H9 (cell line): Measurements from ENCODE around the gene CD163L1. TPM values are rescaled to one million over a fixed set of nuclear protein-coding genes. Genes with fewer than 3 reads are reported as not detected.
"Not testable (repeated sequence)": the region's sequence is repeated elsewhere in the genome, so short reads cannot be mapped to it uniquely, and the experiment has no call there.

Experiments used
- DNase-seq: peaks from one replicate; pipeline ENCODE4 v3.0.0-alpha.2; 2017
- H2AFZ ChIP-seq: one replicate; pipeline ENCODE4 v1.6.1; 2013; ENCODE audit warnings: mild to moderate bottlenecking, low read length, control low read depth, moderate library complexity
- H2AK5ac ChIP-seq: 2 replicates; pipeline ENCODE4 v1.6.1; 2013; ENCODE audit warnings: low read length, control low read depth, mixed read lengths; ENCODE audit not compliant: insufficient read length
- H2BK120ac ChIP-seq: one replicate; pipeline ENCODE4 v1.6.1; 2013; ENCODE audit warnings: low read depth, mild to moderate bottlenecking, low read length, control low read depth, inconsistent platforms; ENCODE audit not compliant: poor library complexity, severe bottlenecking
- H2BK12ac ChIP-seq: 2 replicates; pipeline ENCODE4 v1.6.1; 2013; ENCODE audit warnings: low read length, control low read depth, mixed read lengths, low read depth; ENCODE audit not compliant: insufficient read length
- H2BK15ac ChIP-seq: 2 replicates; pipeline ENCODE4 v1.6.1; 2013; ENCODE audit warnings: low read depth, low read length, control low read depth
- H2BK20ac ChIP-seq: one replicate; pipeline ENCODE4 v1.6.1; 2013; ENCODE audit warnings: low read depth, mild to moderate bottlenecking, low read length, control low read depth, inconsistent platforms; ENCODE audit not compliant: poor library complexity, severe bottlenecking
- H2BK5ac ChIP-seq: 2 replicates; pipeline ENCODE4 v1.6.1; 2013; ENCODE audit warnings: low read length, control low read depth, mixed read lengths; ENCODE audit not compliant: insufficient read length
- H3K14ac ChIP-seq: 2 replicates; pipeline ENCODE4 v1.6.1; 2013; ENCODE audit warnings: low read length, control low read depth; ENCODE audit not compliant: insufficient read depth
- H3K18ac ChIP-seq: 2 replicates; pipeline ENCODE4 v1.6.1; 2013; ENCODE audit warnings: low read depth, mild to moderate bottlenecking, mixed read lengths, low read length, control low read depth; ENCODE audit not compliant: insufficient read length
- H3K23ac ChIP-seq: 2 replicates; pipeline ENCODE4 v1.6.1; 2013; ENCODE audit warnings: low read length, control low read depth, mixed read lengths, low read depth; ENCODE audit not compliant: insufficient read length
- H3K23me2 ChIP-seq: 2 replicates; pipeline ENCODE4 v1.6.1; 2013; ENCODE audit warnings: low read depth, mild to moderate bottlenecking, mixed read lengths, low read length, control low read depth; ENCODE audit not compliant: insufficient read length, poor library complexity, severe bottlenecking
- H3K27ac ChIP-seq: 2 replicates; pipeline ENCODE4 v1.5.1; 2013; ENCODE audit warnings: low read length, control low read depth, mixed read lengths, low read depth; ENCODE audit not compliant: insufficient read length
- H3K27me3 ChIP-seq: 2 replicates; pipeline ENCODE4 v1.6.1; 2013; ENCODE audit warnings: low read length, control low read depth, inconsistent platforms; ENCODE audit not compliant: insufficient read depth
- H3K4ac ChIP-seq: 2 replicates; pipeline ENCODE4 v1.6.1; 2013; ENCODE audit warnings: low read depth, mild to moderate bottlenecking, control low read depth, inconsistent platforms, low read length, moderate library complexity
- H3K4me1 ChIP-seq: 2 replicates; pipeline ENCODE4 v1.6.1; 2013; ENCODE audit warnings: low read length, control low read depth, inconsistent platforms; ENCODE audit not compliant: insufficient read depth
- H3K4me2 ChIP-seq: 2 replicates; pipeline ENCODE4 v1.6.1; 2013; ENCODE audit warnings: low read length, control low read depth, mixed read lengths; ENCODE audit not compliant: insufficient read length, insufficient read depth
- H3K56ac ChIP-seq: 2 replicates; pipeline ENCODE4 v1.6.1; 2013; ENCODE audit warnings: low read depth, mild to moderate bottlenecking, mixed read lengths, low read length, control low read depth; ENCODE audit not compliant: insufficient read length
- H3K79me1 ChIP-seq: 2 replicates; pipeline ENCODE4 v1.6.1; 2013; ENCODE audit warnings: low read depth, mild to moderate bottlenecking, moderate library complexity, low read length, control low read depth, inconsistent platforms; ENCODE audit not compliant: insufficient read depth, poor library complexity, severe bottlenecking
- H3K79me2 ChIP-seq: 2 replicates; pipeline ENCODE4 v1.6.1; 2013; ENCODE audit warnings: low read length, control low read depth, inconsistent platforms; ENCODE audit not compliant: insufficient read depth
- H3K9ac ChIP-seq: 2 replicates; pipeline ENCODE4 v1.6.1; 2013; ENCODE audit warnings: low read length, control low read depth, mixed read lengths; ENCODE audit not compliant: insufficient read length; ENCODE audit errors: extremely low read depth
- H3K9me3 ChIP-seq: one replicate; pipeline ENCODE4 v1.6.1; 2013; ENCODE audit warnings: low read depth, low read length, inconsistent platforms; ENCODE audit not compliant: control insufficient read depth
- H3T11ph ChIP-seq: one replicate; pipeline ENCODE4 v1.6.1; 2013; ENCODE audit warnings: mild to moderate bottlenecking, low read length, control low read depth, inconsistent platforms
- H4K20me1 ChIP-seq: one replicate; pipeline ENCODE4 v1.6.1; 2013; ENCODE audit not compliant: control insufficient read depth, insufficient read length, insufficient read depth
- H4K5ac ChIP-seq: 2 replicates; pipeline ENCODE4 v1.6.1; 2013; ENCODE audit warnings: low read depth, mild to moderate bottlenecking, mixed read lengths, low read length, control low read depth; ENCODE audit not compliant: insufficient read length
- H4K8ac ChIP-seq: replicated peaks from 2 replicates; pipeline ENCODE4 v1.6.1; 2013; ENCODE audit warnings: low read length, control low read depth, mixed read lengths, low read depth; ENCODE audit not compliant: insufficient read length
- H4K91ac ChIP-seq: 2 replicates; pipeline ENCODE4 v1.6.1; 2013; ENCODE audit warnings: low read depth, mild to moderate bottlenecking, moderate library complexity, mixed read lengths, low read length, control low read depth; ENCODE audit not compliant: insufficient read length
- H3K27ac Mint-ChIP-seq, 3 experiments: 2 replicates in 2 of 3; 3 replicates in 1 of 3; pipeline ENCODE4 v1.8.0; 2020 to 2021; ENCODE audit warnings: mixed read lengths in 3 of 3, mild to moderate bottlenecking in 1 of 3, moderate library complexity in 1 of 3
- H3K27me3 Mint-ChIP-seq: 2 replicates; pipeline ENCODE4 v1.8.0; 2021; ENCODE audit warnings: low read depth, mild to moderate bottlenecking, moderate library complexity, mixed read lengths
- H3K36me3 Mint-ChIP-seq, 3 experiments: 2 replicates in 2 of 3; 3 replicates in 1 of 3; pipeline ENCODE4 v1.8.0; 2020 to 2021; ENCODE audit warnings: low read depth in 3 of 3, mixed read lengths in 3 of 3; ENCODE audit not compliant: insufficient read depth in 1 of 3
- H3K4me1 Mint-ChIP-seq, 2 experiments: 2 replicates each; pipeline ENCODE4 v1.8.0; 2020; ENCODE audit warnings: mixed read lengths in 2 of 2
- H3K4me3 Mint-ChIP-seq, 2 experiments: 2 replicates in 1 of 2; 3 replicates in 1 of 2; pipeline ENCODE4 v1.8.0; 2020 to 2021; ENCODE audit warnings: mild to moderate bottlenecking in 2 of 2, mixed read lengths in 2 of 2, moderate library complexity in 1 of 2
- H3K9me3 Mint-ChIP-seq, 2 experiments: 2 replicates in 1 of 2; 3 replicates in 1 of 2; pipeline ENCODE4 v1.8.0; 2020; ENCODE audit warnings: mild to moderate bottlenecking in 2 of 2, mixed read lengths in 2 of 2, moderate library complexity in 1 of 2
- CTCF ChIP-seq: fragments of 200-600 bp; sonication (generic); conservative IDR thresholded peaks from 3 replicates; pipeline ENCODE4 v1.8.0; 2021; ENCODE audit warnings: antibody characterized with exemption, mild to moderate bottlenecking
- WGBS: extraction: QIAGEN DNeasy Blood & Tissue Kit; methylation state at CpG from one replicate; pipeline ENCODE4 v1.1.7; 2013; ENCODE audit warnings: missing lambda C conversion rate, low lambda C conversion rate, mixed read lengths; ENCODE audit not compliant: insufficient read length; ENCODE audit errors: extremely low coverage; 5-methylcytosine and 5-hydroxymethylcytosine counted together
- total RNA-seq: library from RNA; stranded (reverse); gene quantifications from 2 replicates; pipeline ENCODE4 v1.2.1, GENCODE V29; 2021

CD163L1 gene
- total RNA-seq, 1 experiment from 2014 or later = 0.39 TPM

- Histone ChIP-seq H3T11ph (no peak overlapping the region), H2BK120ac (no peak overlapping the region), H3K18ac (no peak overlapping the region), H3K14ac (no peak overlapping the region), H3K23ac (no peak overlapping the region), H4K91ac (no peak overlapping the region), H3K27me3 (no peaks in the 10 kb centered on the region), H4K20me1 (no peaks in the 10 kb centered on the region), H3K9ac (no peak overlapping the region), H2AFZ (no peak overlapping the region), H3K4me1 (no peaks in the 10 kb centered on the region), H2BK12ac (no peak overlapping the region), H4K8ac (no peak overlapping the region), H3K4ac (no peak overlapping the region), H4K5ac (no peak overlapping the region), H3K79me2 (no peaks in the 10 kb centered on the region), H3K23me2 (no peaks in the 10 kb centered on the region), H3K79me1 (no peaks in the 10 kb centered on the region), H2BK20ac (no peak overlapping the region), H3K27ac (no peak overlapping the region), H3K4me2 (no peak overlapping the region), H2BK5ac (no peak overlapping the region), H3K9me3 (peaks cover 6% of the 10 kb centered on the region), H2AK5ac (no peak overlapping the region), H2BK15ac (no peak overlapping the region), H3K56ac (no peak overlapping the region)
- no peak for DNase-seq
- no peak overlapping the region for H3K27ac Mint-ChIP-seq
- H3K9me3 Mint-ChIP-seq = peaks cover 18 to 28% of the 10 kb centered on the region in 2 experiments; a peak in 4 of 5 replicates
- no peaks in the 10 kb centered on the region for H3K27me3 Mint-ChIP-seq
- H3K36me3 Mint-ChIP-seq = peaks cover 13 to 26% (median 22%) of the 10 kb centered on the region in 3 experiments
- H3K4me1 Mint-ChIP-seq = no peaks in the 10 kb centered on the region
- no CpG with 5 or more reads among the region's 1 CpG for WGBS
- TF ChIP-seq CTCF = no peak
- no peak overlapping the region for H3K4me3 Mint-ChIP-seq
Measured at GRCh38 chr12:7339675-7340074, 104.3 kb downstream of the CD163L1 start.

- Mint-ChIP-seq H3K9me3 (peaks cover 15 to 19% of the 10 kb centered on the region in 2 experiments), H3K4me3 (peak overlapping the region in 1 of 2 experiments; percentile 18; a peak in 1 of 5 replicates), H3K36me3 (peaks cover 7 to 16% (median 9%) of the 10 kb centered on the region in 3 experiments; a peak in 6 of 7 replicates)
- not testable (repeated sequence) for H3K4ac ChIP-seq, H3K27me3 ChIP-seq, H4K5ac ChIP-seq, H4K8ac ChIP-seq, H3K9ac ChIP-seq, H3K27ac Mint-ChIP-seq, H3K4me1 Mint-ChIP-seq, H2BK20ac ChIP-seq, H3K79me1 ChIP-seq, H3K23ac ChIP-seq, H2BK15ac ChIP-seq, DNase-seq, H3K4me2 ChIP-seq, H3K14ac ChIP-seq, H3K27ac ChIP-seq, H2AK5ac ChIP-seq, H2BK12ac ChIP-seq, H3K27me3 Mint-ChIP-seq, H3T11ph ChIP-seq, H2BK5ac ChIP-seq, H4K20me1 ChIP-seq, H4K91ac ChIP-seq, H3K18ac ChIP-seq, H3K9me3 ChIP-seq, H3K23me2 ChIP-seq, H2AFZ ChIP-seq, H3K56ac ChIP-seq, H3K4me1 ChIP-seq, H2BK120ac ChIP-seq, H3K79me2 ChIP-seq
- no CpG with 5 or more reads among the region's 5 CpGs for WGBS
Measured at GRCh38 chr12:7337790-7338189, 106.2 kb downstream of the CD163L1 start.
